ENCODE data around the gene HOXD13.
A peak's percentile ranks its signal among the peaks of the same experiment; 100 is the strongest.

HOXD13 gene

DNA sequence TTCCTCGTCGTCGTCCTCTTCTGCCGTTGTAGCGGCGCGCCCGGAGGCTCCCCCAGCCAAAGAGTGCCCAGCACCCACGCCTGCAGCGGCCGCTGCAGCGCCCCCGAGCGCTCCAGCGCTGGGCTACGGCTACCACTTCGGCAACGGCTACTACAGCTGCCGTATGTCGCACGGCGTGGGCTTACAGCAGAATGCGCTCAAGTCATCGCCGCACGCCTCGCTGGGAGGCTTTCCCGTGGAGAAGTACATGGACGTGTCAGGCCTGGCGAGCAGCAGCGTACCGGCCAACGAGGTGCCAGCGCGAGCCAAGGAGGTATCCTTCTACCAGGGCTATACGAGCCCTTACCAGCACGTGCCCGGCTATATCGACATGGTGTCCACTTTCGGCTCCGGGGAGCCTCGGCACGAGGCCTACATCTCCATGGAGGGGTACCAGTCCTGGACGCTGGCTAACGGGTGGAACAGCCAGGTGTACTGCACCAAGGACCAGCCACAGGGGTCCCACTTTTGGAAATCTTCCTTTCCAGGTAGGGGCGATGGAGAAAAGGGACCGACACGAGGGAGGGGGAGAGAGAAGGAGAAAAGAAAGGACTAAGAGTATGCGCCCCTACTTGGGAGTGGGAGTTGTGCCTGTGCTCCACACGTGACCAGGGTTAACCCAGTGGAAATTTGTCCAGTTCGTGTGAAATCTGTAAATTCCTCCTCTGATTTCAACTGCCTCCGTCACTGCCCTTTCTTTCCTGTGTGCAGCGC lies 800 bp downstream of the HOXD13 start (continued):
- TF ChIP-seq, protein P1, sequence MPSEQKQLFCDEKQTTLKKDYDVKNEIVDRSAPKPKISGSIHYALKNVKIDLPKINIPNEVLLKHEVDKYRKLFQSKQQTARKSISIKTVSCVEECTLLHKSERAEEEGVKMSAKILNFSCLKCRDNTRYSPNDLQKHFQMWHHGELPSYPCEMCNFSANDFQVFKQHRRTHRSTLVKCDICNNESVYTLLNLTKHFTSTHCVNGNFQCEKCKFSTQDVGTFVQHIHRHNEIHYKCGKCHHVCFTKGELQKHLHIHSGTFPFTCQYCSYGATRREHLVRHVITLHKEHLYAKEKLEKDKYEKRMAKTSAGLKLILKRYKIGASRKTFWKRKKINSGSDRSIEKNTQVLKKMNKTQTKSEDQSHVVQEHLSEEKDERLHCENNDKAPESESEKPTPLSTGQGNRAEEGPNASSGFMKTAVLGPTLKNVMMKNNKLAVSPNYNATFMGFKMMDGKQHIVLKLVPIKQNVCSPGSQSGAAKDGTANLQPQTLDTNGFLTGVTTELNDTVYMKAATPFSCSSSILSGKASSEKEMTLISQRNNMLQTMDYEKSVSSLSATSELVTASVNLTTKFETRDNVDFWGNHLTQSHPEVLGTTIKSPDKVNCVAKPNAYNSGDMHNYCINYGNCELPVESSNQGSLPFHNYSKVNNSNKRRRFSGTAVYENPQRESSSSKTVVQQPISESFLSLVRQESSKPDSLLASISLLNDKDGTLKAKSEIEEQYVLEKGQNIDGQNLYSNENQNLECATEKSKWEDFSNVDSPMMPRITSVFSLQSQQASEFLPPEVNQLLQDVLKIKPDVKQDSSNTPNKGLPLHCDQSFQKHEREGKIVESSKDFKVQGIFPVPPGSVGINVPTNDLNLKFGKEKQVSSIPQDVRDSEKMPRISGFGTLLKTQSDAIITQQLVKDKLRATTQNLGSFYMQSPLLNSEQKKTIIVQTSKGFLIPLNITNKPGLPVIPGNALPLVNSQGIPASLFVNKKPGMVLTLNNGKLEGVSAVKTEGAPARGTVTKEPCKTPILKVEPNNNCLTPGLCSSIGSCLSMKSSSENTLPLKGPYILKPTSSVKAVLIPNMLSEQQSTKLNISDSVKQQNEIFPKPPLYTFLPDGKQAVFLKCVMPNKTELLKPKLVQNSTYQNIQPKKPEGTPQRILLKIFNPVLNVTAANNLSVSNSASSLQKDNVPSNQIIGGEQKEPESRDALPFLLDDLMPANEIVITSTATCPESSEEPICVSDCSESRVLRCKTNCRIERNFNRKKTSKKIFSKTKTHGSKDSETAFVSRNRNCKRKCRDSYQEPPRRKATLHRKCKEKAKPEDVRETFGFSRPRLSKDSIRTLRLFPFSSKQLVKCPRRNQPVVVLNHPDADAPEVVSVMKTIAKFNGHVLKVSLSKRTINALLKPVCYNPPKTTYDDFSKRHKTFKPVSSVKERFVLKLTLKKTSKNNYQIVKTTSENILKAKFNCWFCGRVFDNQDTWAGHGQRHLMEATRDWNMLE (tag by site-specific recombination; conservative IDR thresholded peaks at IDR 0.05; ENCODE audit: low read depth) = no peak
- TF ChIP-seq ZNF433 (tag by site-specific recombination; IDR thresholded peaks at IDR 0.05; ENCODE audit: low read depth) (no peak), EGR2 (tag by site-specific recombination; IDR thresholded peaks at IDR 0.05; ENCODE audit: low read depth) (0 out of 2 replicates have a peak, but pooled peaks have one; percentile 11), KLF7 (tag by site-specific recombination; IDR thresholded peaks at IDR 0.05; ENCODE audit: borderline replicate concordance) (no peak), ZNF169 (tag by site-specific recombination; IDR thresholded peaks at IDR 0.05) (no peak), ZEB2 (tag by site-specific recombination; IDR thresholded peaks at IDR 0.05) (peak; percentile 55), ZNF658 (tag by site-specific recombination; IDR thresholded peaks at IDR 0.05) (no peak), ZNF350 (tag by site-specific recombination; IDR thresholded peaks at IDR 0.05) (no peak), HOXA7 (CRISPR knock-in tag; IDR thresholded peaks at IDR 0.05; ENCODE audit: borderline replicate concordance) (no peak), ZNF404 (tag by site-specific recombination; IDR thresholded peaks at IDR 0.05) (no peak), ZNF366 (tag by site-specific recombination; conservative IDR thresholded peaks at IDR 0.05) (peak; percentile 24; the same call in 1 of the 2 replicates), ZFHX2 (tag by site-specific recombination; conservative IDR thresholded peaks at IDR 0.05) (no peak), ZNF266 (tag by site-specific recombination; IDR thresholded peaks at IDR 0.05; ENCODE audit: low read depth) (no peak), ZNF248 (tag by site-specific recombination; IDR thresholded peaks at IDR 0.05) (no peak), GLI4 (tag by site-specific recombination; IDR thresholded peaks at IDR 0.05) (no peak), ZFP37 (tag by site-specific recombination; IDR thresholded peaks at IDR 0.05) (peak; percentile 66; the same call in 1 of the 2 replicates), ZBTB17 (tag by site-specific recombination; IDR thresholded peaks at IDR 0.05) (no peak)
- TF ChIP-seq, protein P2, sequence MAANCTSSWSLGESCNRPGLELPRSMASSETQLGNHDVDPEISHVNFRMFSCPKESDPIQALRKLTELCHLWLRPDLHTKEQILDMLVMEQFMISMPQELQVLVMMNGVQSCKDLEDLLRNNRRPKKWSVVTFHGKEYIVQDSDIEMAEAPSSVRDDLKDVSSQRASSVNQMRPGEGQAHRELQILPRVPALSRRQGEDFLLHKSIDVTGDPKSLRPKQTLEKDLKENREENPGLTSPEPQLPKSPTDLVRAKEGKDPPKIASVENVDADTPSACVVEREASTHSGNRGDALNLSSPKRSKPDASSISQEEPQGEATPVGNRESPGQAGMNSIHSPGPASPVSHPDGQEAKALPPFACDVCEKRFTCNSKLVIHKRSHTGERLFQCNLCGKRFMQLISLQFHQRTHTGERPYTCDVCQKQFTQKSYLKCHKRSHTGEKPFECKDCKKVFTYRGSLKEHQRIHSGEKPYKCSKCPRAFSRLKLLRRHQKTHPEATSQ (tag by site-specific recombination; IDR thresholded peaks at IDR 0.05) = no peak
- TF ChIP-seq, protein P3, sequence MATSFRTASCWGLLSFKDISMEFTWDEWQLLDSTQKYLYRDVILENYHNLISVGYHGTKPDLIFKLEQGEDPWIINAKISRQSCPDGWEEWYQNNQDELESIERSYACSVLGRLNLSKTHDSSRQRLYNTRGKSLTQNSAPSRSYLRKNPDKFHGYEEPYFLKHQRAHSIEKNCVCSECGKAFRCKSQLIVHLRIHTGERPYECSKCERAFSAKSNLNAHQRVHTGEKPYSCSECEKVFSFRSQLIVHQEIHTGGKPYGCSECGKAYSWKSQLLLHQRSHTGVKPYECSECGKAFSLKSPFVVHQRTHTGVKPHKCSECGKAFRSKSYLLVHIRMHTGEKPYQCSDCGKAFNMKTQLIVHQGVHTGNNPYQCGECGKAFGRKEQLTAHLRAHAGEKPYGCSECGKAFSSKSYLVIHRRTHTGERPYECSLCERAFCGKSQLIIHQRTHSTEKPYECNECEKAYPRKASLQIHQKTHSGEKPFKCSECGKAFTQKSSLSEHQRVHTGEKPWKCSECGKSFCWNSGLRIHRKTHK (tag by site-specific recombination; IDR thresholded peaks at IDR 0.05) = no peak
- TF ChIP-seq, protein P4, sequence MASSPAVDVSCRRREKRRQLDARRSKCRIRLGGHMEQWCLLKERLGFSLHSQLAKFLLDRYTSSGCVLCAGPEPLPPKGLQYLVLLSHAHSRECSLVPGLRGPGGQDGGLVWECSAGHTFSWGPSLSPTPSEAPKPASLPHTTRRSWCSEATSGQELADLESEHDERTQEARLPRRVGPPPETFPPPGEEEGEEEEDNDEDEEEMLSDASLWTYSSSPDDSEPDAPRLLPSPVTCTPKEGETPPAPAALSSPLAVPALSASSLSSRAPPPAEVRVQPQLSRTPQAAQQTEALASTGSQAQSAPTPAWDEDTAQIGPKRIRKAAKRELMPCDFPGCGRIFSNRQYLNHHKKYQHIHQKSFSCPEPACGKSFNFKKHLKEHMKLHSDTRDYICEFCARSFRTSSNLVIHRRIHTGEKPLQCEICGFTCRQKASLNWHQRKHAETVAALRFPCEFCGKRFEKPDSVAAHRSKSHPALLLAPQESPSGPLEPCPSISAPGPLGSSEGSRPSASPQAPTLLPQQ (tag by site-specific recombination; IDR thresholded peaks at IDR 0.05) = peak; percentile 16; the same call in 1 of the 2 replicates
- TF ChIP-seq, protein P5, sequence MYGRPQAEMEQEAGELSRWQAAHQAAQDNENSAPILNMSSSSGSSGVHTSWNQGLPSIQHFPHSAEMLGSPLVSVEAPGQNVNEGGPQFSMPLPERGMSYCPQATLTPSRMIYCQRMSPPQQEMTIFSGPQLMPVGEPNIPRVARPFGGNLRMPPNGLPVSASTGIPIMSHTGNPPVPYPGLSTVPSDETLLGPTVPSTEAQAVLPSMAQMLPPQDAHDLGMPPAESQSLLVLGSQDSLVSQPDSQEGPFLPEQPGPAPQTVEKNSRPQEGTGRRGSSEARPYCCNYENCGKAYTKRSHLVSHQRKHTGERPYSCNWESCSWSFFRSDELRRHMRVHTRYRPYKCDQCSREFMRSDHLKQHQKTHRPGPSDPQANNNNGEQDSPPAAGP (tag by site-specific recombination; IDR thresholded peaks at IDR 0.05) = no peak
- TF ChIP-seq, protein P6, sequence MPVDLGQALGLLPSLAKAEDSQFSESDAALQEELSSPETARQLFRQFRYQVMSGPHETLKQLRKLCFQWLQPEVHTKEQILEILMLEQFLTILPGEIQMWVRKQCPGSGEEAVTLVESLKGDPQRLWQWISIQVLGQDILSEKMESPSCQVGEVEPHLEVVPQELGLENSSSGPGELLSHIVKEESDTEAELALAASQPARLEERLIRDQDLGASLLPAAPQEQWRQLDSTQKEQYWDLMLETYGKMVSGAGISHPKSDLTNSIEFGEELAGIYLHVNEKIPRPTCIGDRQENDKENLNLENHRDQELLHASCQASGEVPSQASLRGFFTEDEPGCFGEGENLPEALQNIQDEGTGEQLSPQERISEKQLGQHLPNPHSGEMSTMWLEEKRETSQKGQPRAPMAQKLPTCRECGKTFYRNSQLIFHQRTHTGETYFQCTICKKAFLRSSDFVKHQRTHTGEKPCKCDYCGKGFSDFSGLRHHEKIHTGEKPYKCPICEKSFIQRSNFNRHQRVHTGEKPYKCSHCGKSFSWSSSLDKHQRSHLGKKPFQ (tag by site-specific recombination; IDR thresholded peaks at IDR 0.05) = no peak
